Measurements from ENCODE around the gene CHAF1A. TPM values are rescaled to one million over a fixed set of nuclear protein-coding genes. Genes with fewer than 3 reads are reported as not detected.
A peak's percentile ranks its signal among the peaks of the same experiment; 100 is the strongest.

The CHAF1A gene
- total and polyA plus RNA-seq, 7 donors: 3.6 to 19.1 (median 5.4) TPM

DNA sequence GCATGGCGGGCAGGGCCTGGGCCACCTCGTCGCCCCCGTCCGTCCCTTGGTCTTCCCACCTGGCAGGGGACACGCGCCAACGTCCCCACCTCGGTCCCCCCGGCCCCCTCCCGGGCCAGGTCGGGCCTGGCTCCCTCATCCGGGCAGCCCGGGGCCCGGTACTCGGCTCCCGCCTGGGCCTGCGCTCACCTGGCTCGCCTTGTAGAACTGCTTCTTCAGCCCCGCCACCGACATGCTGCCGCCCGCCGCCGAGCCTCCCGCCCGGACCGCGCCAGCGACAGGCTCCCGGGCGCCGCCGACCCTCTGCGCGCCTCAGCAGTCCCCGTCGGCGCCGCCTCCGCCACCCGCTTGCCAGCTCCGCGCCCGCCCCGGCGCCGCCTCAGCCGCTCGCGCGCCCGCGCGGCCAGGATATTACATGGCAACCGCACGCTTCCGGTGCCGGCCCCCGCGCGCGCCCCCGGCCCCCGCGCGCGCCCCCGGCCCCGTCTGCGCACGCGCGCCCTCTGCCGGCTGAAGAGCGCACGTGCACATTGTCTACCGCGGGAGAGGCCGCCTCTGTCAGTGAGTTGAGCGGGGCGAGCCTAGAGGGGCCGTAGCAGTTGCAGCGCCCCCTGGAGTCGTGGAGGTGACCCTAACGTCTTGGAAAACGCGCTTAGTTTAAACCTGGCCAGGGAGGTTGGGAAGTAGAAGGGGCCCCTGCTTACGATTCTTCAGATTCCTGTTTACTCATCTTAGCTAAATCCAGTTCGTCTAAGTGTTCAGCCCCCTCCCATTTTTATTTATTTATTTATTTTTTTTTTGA is 2.1 kb upstream of the CHAF1A start, which contains the start of gene SH3GL1:
SH3GL1 (minus strand) TSS at position 413 of the 802 bp plus-strand sequence; CDS start at position 234, 179 bp downstream.
- peak within 1 kb of the TSS; percentile 94 to 97 (median 96) for H3K27ac ChIP-seq
- peak; percentile 98 for DNase-seq
- intact Hi-C loops (cut with DNase I): loop anchor here (2.0 to 5.0 kb wide), 3 partner anchors 58 to 237 kb away; partner anchors contain the start of genes MPND and TNFAIP8L1
- H3K4me1 ChIP-seq: peaks cover 0 to 58% (median 55%) of the 10 kb centered on the region in 4 donors
- TF ChIP-seq, protein P1, sequence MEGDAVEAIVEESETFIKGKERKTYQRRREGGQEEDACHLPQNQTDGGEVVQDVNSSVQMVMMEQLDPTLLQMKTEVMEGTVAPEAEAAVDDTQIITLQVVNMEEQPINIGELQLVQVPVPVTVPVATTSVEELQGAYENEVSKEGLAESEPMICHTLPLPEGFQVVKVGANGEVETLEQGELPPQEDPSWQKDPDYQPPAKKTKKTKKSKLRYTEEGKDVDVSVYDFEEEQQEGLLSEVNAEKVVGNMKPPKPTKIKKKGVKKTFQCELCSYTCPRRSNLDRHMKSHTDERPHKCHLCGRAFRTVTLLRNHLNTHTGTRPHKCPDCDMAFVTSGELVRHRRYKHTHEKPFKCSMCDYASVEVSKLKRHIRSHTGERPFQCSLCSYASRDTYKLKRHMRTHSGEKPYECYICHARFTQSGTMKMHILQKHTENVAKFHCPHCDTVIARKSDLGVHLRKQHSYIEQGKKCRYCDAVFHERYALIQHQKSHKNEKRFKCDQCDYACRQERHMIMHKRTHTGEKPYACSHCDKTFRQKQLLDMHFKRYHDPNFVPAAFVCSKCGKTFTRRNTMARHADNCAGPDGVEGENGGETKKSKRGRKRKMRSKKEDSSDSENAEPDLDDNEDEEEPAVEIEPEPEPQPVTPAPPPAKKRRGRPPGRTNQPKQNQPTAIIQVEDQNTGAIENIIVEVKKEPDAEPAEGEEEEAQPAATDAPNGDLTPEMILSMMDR (IDR thresholded peaks at IDR 0.05): peak; percentile 77 to 97 (median 88)
- TF ChIP-seq EP300 (IDR thresholded peaks at IDR 0.05) (peak in 1 of 4 donors; percentile 17), POLR2AphosphoS5 (IDR thresholded peaks at IDR 0.05) (peak in 3 of 4 donors; percentile 43 to 80 (median 66)), POLR2A (IDR thresholded peaks at IDR 0.05) (no peak)
- no peaks in the 10 kb centered on the region for H3K27me3 ChIP-seq
- H3K4me3 ChIP-seq: peak within 1 kb of the TSS; percentile 91 to 98 (median 96)
- WGBS, 2 donors: 1% methylated on average over 90 of the region's 90 CpGs
- H3K9me3 ChIP-seq: no peaks in the 10 kb centered on the region
- peaks cover 0 to 8% (median under 1%) of the 10 kb centered on the region in 4 donors for H3K36me3 ChIP-seq

DNA sequence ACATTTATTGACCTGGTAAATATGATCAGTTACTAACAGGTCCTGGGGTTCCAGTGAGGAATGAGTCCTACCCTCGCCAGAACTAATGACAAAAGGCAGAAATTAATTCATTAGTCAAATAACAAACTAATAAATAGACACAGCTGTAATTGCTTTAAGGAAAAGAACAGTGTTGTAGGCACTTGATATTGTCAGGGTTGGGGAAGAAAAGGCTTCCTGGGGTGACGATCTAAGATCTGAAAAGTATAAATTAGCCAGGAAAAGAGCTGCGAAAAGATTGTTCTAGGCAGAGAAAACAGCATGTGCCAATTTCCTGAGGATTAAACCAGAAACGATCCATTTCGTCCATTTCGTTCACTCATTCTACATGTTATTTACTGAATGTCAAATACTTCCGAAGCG is 670 bp upstream of the CHAF1A start:
- intact Hi-C loops (cut with DNase I): loop anchor here (2.0 to 5.0 kb wide), 4 partner anchors 59 to 236 kb away; partner anchors contain the start of genes MPND, TNFAIP8L1 and YJU2

DNA sequence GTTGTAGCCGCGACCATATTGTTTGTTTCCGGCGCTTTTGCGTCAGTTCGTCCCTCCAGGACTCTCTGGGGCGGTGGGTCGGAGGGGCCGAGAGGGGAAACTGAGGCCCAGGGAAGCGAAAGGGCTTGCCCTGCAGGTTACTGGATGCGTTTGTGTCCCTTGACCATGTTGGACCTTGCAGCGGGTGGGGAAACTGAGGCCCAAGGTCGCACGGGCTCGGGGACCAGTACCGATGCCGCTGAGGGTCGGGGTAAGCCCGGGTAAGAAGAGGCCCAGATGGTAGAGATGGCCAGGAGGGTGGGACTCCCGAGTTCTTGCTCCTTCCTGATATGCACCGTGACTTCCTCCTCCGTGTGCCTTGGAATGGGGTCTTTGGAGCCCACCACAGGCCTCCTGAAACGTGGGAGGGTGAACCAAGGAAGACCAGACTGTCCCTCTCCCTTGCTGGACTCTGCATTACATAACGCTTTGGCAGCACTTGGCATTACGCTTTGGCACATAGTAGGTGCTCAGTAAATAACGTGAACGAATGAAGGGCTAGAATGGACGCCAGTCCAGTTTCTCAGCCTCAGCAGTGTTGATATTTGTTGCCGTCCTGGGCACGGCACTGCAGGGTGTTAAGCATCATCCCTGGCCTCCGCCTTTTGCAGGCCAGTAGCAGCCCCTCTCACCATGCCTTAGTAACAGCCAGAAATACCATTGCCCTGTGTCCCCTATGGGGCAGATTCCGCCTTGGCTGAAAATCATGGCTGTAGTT is 743 bp downstream of the CHAF1A start:
- TF ChIP-seq EP300 (IDR thresholded peaks at IDR 0.05) (no peak), POLR2AphosphoS5 (IDR thresholded peaks at IDR 0.05) (no peak), POLR2A (IDR thresholded peaks at IDR 0.05) (no peak)
- TF ChIP-seq, protein P1 (IDR thresholded peaks at IDR 0.05): no peak
- H3K27me3 ChIP-seq: no peaks in the 10 kb centered on the region
- 5 to 10% methylated on average over 32 of the region's 32 CpGs for WGBS, 2 donors
- H3K4me1 ChIP-seq: peaks cover 0 to 40% (median 38%) of the 10 kb centered on the region in 4 donors
- peak overlapping the region; percentile 91 to 94 (median 92) for H3K27ac ChIP-seq
- no peaks in the 10 kb centered on the region for H3K36me3 ChIP-seq
- DNase-seq: no peak
- intact Hi-C loops (cut with DNase I): loop anchor here (2.0 to 5.0 kb wide), 3 partner anchors 76 to 234 kb away; partner anchors contain the start of genes TNFAIP8L1 and YJU2
- peak overlapping the region; percentile 47 to 81 (median 74) for H3K4me3 ChIP-seq
- no peaks in the 10 kb centered on the region for H3K9me3 ChIP-seq

More for the DNA sequence above, 670 bp upstream of the CHAF1A start:
- Histone ChIP-seq H3K9me3 (no peaks in the 10 kb centered on the region), H3K36me3 (no peaks in the 10 kb centered on the region), H3K27me3 (no peaks in the 10 kb centered on the region), H3K4me3 (peak overlapping the region; percentile 15 to 81 (median 74)), H3K4me1 (peaks cover 0 to 54% (median 51%) of the 10 kb centered on the region in 4 donors), H3K27ac (peak overlapping the region; percentile 91 to 94 (median 92))
- 0 to 1% methylated on average over 8 of the region's 8 CpGs for WGBS, 2 donors
- TF ChIP-seq POLR2A (IDR thresholded peaks at IDR 0.05) (no peak), EP300 (IDR thresholded peaks at IDR 0.05) (no peak), POLR2AphosphoS5 (IDR thresholded peaks at IDR 0.05) (no peak)
- TF ChIP-seq, protein P1 (IDR thresholded peaks at IDR 0.05): no peak
- DNase-seq: no peak

DNA sequence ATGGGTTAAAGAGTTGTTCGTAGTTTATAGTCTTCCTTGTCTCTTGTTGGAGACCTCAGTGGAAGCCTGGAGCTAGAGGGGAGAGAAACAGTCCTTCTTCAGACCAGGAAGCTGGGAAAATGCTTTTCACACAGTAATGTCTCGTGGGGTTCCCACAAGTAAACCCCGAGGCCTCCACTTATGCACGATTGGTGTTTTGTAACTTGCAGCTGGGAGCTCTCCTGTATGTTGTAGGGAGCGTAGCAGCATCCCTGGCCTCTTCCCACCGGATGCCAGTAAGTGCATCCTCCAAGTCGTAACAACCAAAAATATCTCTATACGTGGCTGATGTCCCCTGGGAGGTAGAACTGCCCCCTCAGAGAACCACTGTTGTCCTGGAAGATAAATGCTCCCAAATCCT is 3.5 kb downstream of the CHAF1A start:
- 86 to 93% methylated on average over 8 of the region's 8 CpGs for WGBS, 2 donors
- Histone ChIP-seq H3K36me3 (no peaks in the 10 kb centered on the region), H3K4me1 (peaks cover 0 to 21% (median 20%) of the 10 kb centered on the region in 4 donors), H3K27ac (no peak overlapping the region), H3K9me3 (no peaks in the 10 kb centered on the region), H3K4me3 (no peak overlapping the region), H3K27me3 (no peaks in the 10 kb centered on the region)
- DNase-seq: no peak
- TF ChIP-seq, protein P1 (IDR thresholded peaks at IDR 0.05): no peak
- TF ChIP-seq POLR2AphosphoS5 (IDR thresholded peaks at IDR 0.05): no peak
- TF ChIP-seq POLR2A (IDR thresholded peaks at IDR 0.05): no peak
- TF ChIP-seq EP300 (IDR thresholded peaks at IDR 0.05): no peak
- intact Hi-C loops (cut with DNase I): loop anchor here (2.0 kb wide), 1 partner anchor 51 kb away; the partner anchor contains the start of gene UBXN6
